A549 (cell line): ENCODE data around the gene GPR55. TPM values are rescaled to one million over a fixed set of nuclear protein-coding genes. Genes with fewer than 3 reads are reported as not detected.

Experiments used
- ATAC-seq, 2 experiments: fragments of 200-7000 bp in 1 of 2; fragments of >200 bp in 1 of 2; cut with Nextera tagmentation in 1 of 2; cut with Tn5 transposase in 1 of 2; 3 replicates each; pipeline versions ENCODE4 v1.8.0 to v1.9.1; 2018 to 2020; ENCODE audit warnings: mild to moderate bottlenecking in 1 of 2, moderate library complexity in 1 of 2
- CTCF ChIA-PET: fragments of 300-600 bp; sonication (Branson Sonifier 250); formaldehyde crosslinking; extraction: SDS; loops from one replicate; lab custom pipeline; 2021; ENCODE audit warnings: antibody characterized with exemption, inconsistent platforms; lab: Yijun Ruan, JAX
- POLR2A ChIA-PET: fragments of 350-600 bp; formaldehyde crosslinking; extraction: SDS; loops from one replicate; lab custom pipeline; 2021; ENCODE audit warnings: antibody characterized with exemption, inconsistent platforms; lab: Yijun Ruan, JAX
- DNase-seq, 2 experiments: peaks; one replicate each; pipeline versions ENCODE4 v3.0.0 to v3.0.0-alpha.2; 2011 to 2016; ENCODE audit warnings: low read depth in 1 of 2, low spot score in 1 of 2
- FAIRE-seq: peaks from 2 replicates; lab custom pipeline; 2011; peaks lifted over from hg19 to GRCh38; lab: Jason Lieb, UNC
- H3K27ac ChIP-seq, 2 experiments: fragments of >200 bp; sonication (Bioruptor Twin); formaldehyde crosslinking; 3 replicates each; pipeline ENCODE4 v1.5.1; 2016 to 2017
- H3K4me1 ChIP-seq: fragments of >200 bp; sonication (Bioruptor Twin); formaldehyde crosslinking; 3 replicates; pipeline ENCODE4 v1.6.1; 2016
- H3K4me2 ChIP-seq: fragments of >200 bp; sonication (Bioruptor Twin); formaldehyde crosslinking; 3 replicates; pipeline ENCODE4 v1.6.1; 2016
- H3K4me3 ChIP-seq: fragments of >200 bp; sonication (Bioruptor Twin); formaldehyde crosslinking; 3 replicates; pipeline ENCODE4 v1.5.1; 2016
- H3K9me3 ChIP-seq: fragments of >200 bp; sonication (Bioruptor Twin); formaldehyde crosslinking; 3 replicates; pipeline ENCODE4 v1.6.1; 2016
- ATOH8 ChIP-seq: fragments of 250-450 bp; sonication (Bioruptor Pico); IDR thresholded peaks from 2 replicates; pipeline ENCODE4 v1.5.0; 2020; ENCODE audit warnings: low read depth, mild to moderate bottlenecking, moderate library complexity
- BCL3 ChIP-seq: fragments of >200 bp; sonication (Bioruptor Twin); formaldehyde crosslinking; IDR thresholded peaks from 3 replicates; pipeline ENCODE4 v1.6.1; 2016
- CHD2 ChIP-seq: fragments of 150-350 bp; IDR thresholded peaks from 2 replicates; pipeline ENCODE4 v1.6.1; 2014; ENCODE audit warnings: low read length; ENCODE audit not compliant: partially characterized antibody
- E2F6 ChIP-seq: IDR thresholded peaks from 2 replicates; pipeline ENCODE4 v1.6.1; 2012; ENCODE audit warnings: low read depth, borderline replicate concordance
- EHMT2 ChIP-seq: fragments of 200-600 bp; sonication (generic); IDR thresholded peaks from 2 replicates; pipeline ENCODE4 v1.6.1; 2016; ENCODE audit warnings: antibody characterized with exemption, low read depth, mild to moderate bottlenecking, moderate library complexity
- ELK1 ChIP-seq: fragments of 150-350 bp; IDR thresholded peaks from 2 replicates; pipeline ENCODE4 v1.6.1; 2014; ENCODE audit warnings: low read depth, mild to moderate bottlenecking, low read length
- EP300 ChIP-seq, 2 experiments: fragments of >200 bp; sonication (Bioruptor Twin); formaldehyde crosslinking; IDR thresholded peaks; 2 replicates in 1 of 2; 3 replicates in 1 of 2; pipeline ENCODE4 v1.6.1; 2016 to 2017
- ESRRA ChIP-seq: fragments of 150-350 bp; IDR thresholded peaks from 2 replicates; pipeline ENCODE4 v1.6.1; 2014; ENCODE audit warnings: mild to moderate bottlenecking, low read length, borderline replicate concordance
- FOSL2 ChIP-seq, 2 experiments: fragments of 450-650 bp in 1 of 2; fragments of >200 bp in 1 of 2; sonication (Bioruptor Twin) in 1 of 2; formaldehyde crosslinking; IDR thresholded peaks; 2 replicates each; pipeline versions ENCODE4 v1.5.0 to v1.6.1; 2016 to 2020; ENCODE audit warnings: mild to moderate bottlenecking in 1 of 2, moderate library complexity in 1 of 2
- HES2 ChIP-seq: fragments of >200 bp; sonication (Bioruptor Twin); formaldehyde crosslinking; IDR thresholded peaks from 2 replicates; pipeline ENCODE4 v1.6.1; 2016
- HMGXB4 ChIP-seq: fragments of 250-450 bp; sonication (Bioruptor Pico); IDR thresholded peaks from 2 replicates; pipeline ENCODE4 v1.5.0; 2021; ENCODE audit warnings: mild to moderate bottlenecking, moderate library complexity, borderline replicate concordance
- HOXB13 ChIP-seq: fragments of 250-450 bp; sonication (Bioruptor Pico); IDR thresholded peaks from 2 replicates; pipeline ENCODE4 v1.5.0; 2020; ENCODE audit warnings: low read depth, mild to moderate bottlenecking, moderate library complexity
- JUN ChIP-seq, 2 experiments: fragments of >200 bp; sonication (Bioruptor Twin); formaldehyde crosslinking; IDR thresholded peaks; 2 replicates in 1 of 2; 3 replicates in 1 of 2; pipeline ENCODE4 v1.6.1; 2016 to 2017
- JUNB ChIP-seq: fragments of >200 bp; sonication (Bioruptor Twin); formaldehyde crosslinking; IDR thresholded peaks from 2 replicates; pipeline ENCODE4 v1.6.1; 2016
- MYC ChIP-seq: IDR thresholded peaks from 2 replicates; pipeline ENCODE4 v1.6.1; 2012; ENCODE audit warnings: mild to moderate bottlenecking, inconsistent platforms, low read length, improper control_type of control experiment, borderline replicate concordance
- NPAS2 ChIP-seq: fragments of 250-450 bp; sonication (Bioruptor Pico); IDR thresholded peaks from 2 replicates; pipeline ENCODE4 v1.8.0; 2022; ENCODE audit warnings: mild to moderate bottlenecking, moderate library complexity, borderline replicate concordance
- PHF8 ChIP-seq: fragments of 200-600 bp; sonication (generic); IDR thresholded peaks from 2 replicates; pipeline ENCODE4 v1.6.1; 2016; ENCODE audit warnings: low read depth, mild to moderate bottlenecking, antibody characterized with exemption, moderate library complexity, borderline replicate concordance
- POLR2A ChIP-seq: IDR thresholded peaks from 2 replicates; pipeline ENCODE4 v1.6.1; 2012; ENCODE audit warnings: mild to moderate bottlenecking, low read length
- POLR2AphosphoS2 ChIP-seq: conservative IDR thresholded peaks from 2 replicates; pipeline ENCODE4 v1.6.1; 2012; ENCODE audit warnings: low read length, improper control_type of control experiment, inconsistent platforms
- RARB ChIP-seq: fragments of 250-450 bp; sonication (Bioruptor Pico); IDR thresholded peaks from 2 replicates; pipeline ENCODE4 v1.8.0; 2021; ENCODE audit warnings: mild to moderate bottlenecking, moderate library complexity
- RNF2 ChIP-seq: fragments of 200-600 bp; sonication (generic); IDR thresholded peaks from 2 replicates; pipeline ENCODE4 v1.6.1; 2016; ENCODE audit warnings: low read depth, mild to moderate bottlenecking, antibody characterized with exemption, moderate library complexity, borderline replicate concordance
- TP53 ChIP-seq: fragments of 250-450 bp; sonication (Bioruptor Pico); IDR thresholded peaks from 2 replicates; pipeline ENCODE4 v1.5.0; 2021; ENCODE audit warnings: mild to moderate bottlenecking, moderate library complexity
- USF2 ChIP-seq: fragments of 450-650 bp; IDR thresholded peaks from 2 replicates; pipeline ENCODE4 v1.6.1; 2014; ENCODE audit warnings: antibody characterized with exemption
- ZNF302 ChIP-seq: fragments of 250-450 bp; sonication (Bioruptor Pico); IDR thresholded peaks from 2 replicates; pipeline ENCODE4 v1.9.0; 2021; ENCODE audit warnings: inconsistent platforms, mild to moderate bottlenecking, moderate library complexity
- WGBS: methylation state at CpG from one replicate; pipeline ENCODE4 v1.1.6; 2017; ENCODE audit errors: missing lambda C conversion rate; 5-methylcytosine and 5-hydroxymethylcytosine counted together
- polyA plus RNA-seq, 4 experiments: library from polyadenylated mRNA; depleted of rRNA in 3 of 4; stranded (reverse); fragments of >200 nt; fragmentation: RNase III in 1 of 4; extraction: RNeasy Plus Mini Kit Qiagen cat#74134 plus additional on column Dnase treatment in 1 of 4; gene quantifications; 2 replicates in 3 of 4; 3 replicates in 1 of 4; pipeline ENCODE4 v1.2.3, GENCODE V29; 2011 to 2017

Gene GPR55
- polyA plus RNA-seq, 2 of the 4 experiments (the other 2 are of a cell fraction): not detected

- FAIRE-seq (no peak), ATAC-seq (no peak)
- Histone ChIP-seq H3K9me3 (no peaks in the 10 kb centered on the region), H3K4me3 (no peak overlapping the region)
- POLR2A ChIA-PET: no interaction called here
- CTCF ChIA-PET: interaction anchor here (1.2 to 4.3 kb wide), 4 partner anchors 12 to 152 kb away, joined by 4 to 64 read pairs (median 6); no protein-coding TSS in a partner anchor
- no peak for TF ChIP-seq ZNF302
- TF ChIP-seq NPAS2 (CRISPR knock-in tag): no peak
- no peak for TF ChIP-seq EHMT2
- no peak for TF ChIP-seq JUNB
- TF ChIP-seq USF2: no peak
- no peak for TF ChIP-seq FOSL2 (IDR thresholded peaks at IDR 0.05)
- TF ChIP-seq FOSL2 (CRISPR knock-in tag; IDR thresholded peaks at IDR 0.05): no peak
- TF ChIP-seq E2F6: no peak
- no peak for TF ChIP-seq POLR2AphosphoS2
- TF ChIP-seq HOXB13 (CRISPR knock-in tag): no peak
- no peak for TF ChIP-seq TP53 (CRISPR knock-in tag)
- TF ChIP-seq BCL3: no peak
- TF ChIP-seq RNF2: no peak
- TF ChIP-seq HES2: no peak
- TF ChIP-seq RARB (CRISPR knock-in tag): no peak
- no peak for TF ChIP-seq JUN (IDR thresholded peaks at IDR 0.05)
- TF ChIP-seq, all 56 proteins: peak for 0
- Histone ChIP-seq H3K27ac (no peak overlapping the region), H3K4me2 (no peak overlapping the region), H3K4me1 (no peaks in the 10 kb centered on the region)
- DNase-seq: no peak
- WGBS: 21% methylated on average over 10 of the region's 10 CpGs
Observed at GRCh38 chr2:230900336-230900995, 24.6 kb downstream of the GPR55 start.

GRCh38 chr2:230899786-230900185 is 25.3 kb downstream of the GPR55 start:
- Histone ChIP-seq H3K9me3 (no peaks in the 10 kb centered on the region), H3K4me3 (no peak overlapping the region), H3K4me1 (no peaks in the 10 kb centered on the region), H3K27ac (no peak overlapping the region), H3K4me2 (no peak overlapping the region)
- no peak for TF ChIP-seq ELK1
- no peak for TF ChIP-seq POLR2A
- TF ChIP-seq CHD2: no peak
- TF ChIP-seq EP300 (IDR thresholded peaks at IDR 0.05): no peak
- TF ChIP-seq RARB (CRISPR knock-in tag): no peak
- no peak for TF ChIP-seq HMGXB4
- no peak for TF ChIP-seq PHF8
- TF ChIP-seq ESRRA: no peak
- TF ChIP-seq USF2: no peak
- TF ChIP-seq ATOH8 (CRISPR knock-in tag): no peak
- no peak for TF ChIP-seq MYC
- TF ChIP-seq POLR2AphosphoS2: no peak
- FAIRE-seq (no peak), DNase-seq (no peak), ATAC-seq (no peak)
- ChIA-PET POLR2A (no interaction called here), CTCF (interaction anchor here (1.2 to 4.3 kb wide), 2 partner anchors 88 to 153 kb away, joined by 4 to 64 read pairs; no protein-coding TSS in a partner anchor)
- 78% methylated on average over 4 of the region's 4 CpGs for WGBS
